ENCODE measurements around the gene ASB4.

The ASB4 gene

GRCh38 chr7:95527033-95527775, 41.5 kb downstream of the ASB4 start:
- TF ChIP-seq CTCF (IDR thresholded peaks at IDR 0.05; ENCODE audit: insufficient read depth, missing control alignments): peak; percentile 94
- peak; percentile 29 for DNase-seq (ENCODE audit: insufficient read length, low spot score)
- peak; percentile 84 for FAIRE-seq

DNA sequence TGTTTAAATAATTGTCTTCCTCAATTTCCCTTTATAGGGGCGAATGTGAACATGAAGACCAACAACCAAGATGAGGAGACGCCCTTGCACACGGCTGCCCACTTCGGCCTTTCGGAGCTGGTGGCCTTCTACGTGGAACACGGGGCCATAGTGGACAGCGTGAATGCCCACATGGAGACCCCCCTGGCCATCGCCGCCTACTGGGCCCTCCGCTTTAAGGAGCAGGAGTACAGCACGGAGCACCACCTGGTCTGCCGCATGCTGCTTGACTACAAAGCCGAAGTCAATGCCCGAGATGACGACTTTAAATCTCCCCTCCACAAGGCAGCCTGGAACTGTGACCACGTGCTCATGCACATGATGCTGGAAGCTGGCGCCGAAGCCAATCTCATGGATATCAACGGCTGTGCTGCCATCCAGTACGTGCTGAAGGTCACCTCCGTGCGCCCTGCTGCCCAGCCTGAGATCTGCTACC, 42.1 kb downstream of the ASB4 start:
- TF ChIP-seq CTCF (IDR thresholded peaks at IDR 0.05; ENCODE audit: insufficient read depth, missing control alignments): no peak
- DNase-seq (ENCODE audit: insufficient read length, low spot score) (no peak), FAIRE-seq (no peak)

DNA sequence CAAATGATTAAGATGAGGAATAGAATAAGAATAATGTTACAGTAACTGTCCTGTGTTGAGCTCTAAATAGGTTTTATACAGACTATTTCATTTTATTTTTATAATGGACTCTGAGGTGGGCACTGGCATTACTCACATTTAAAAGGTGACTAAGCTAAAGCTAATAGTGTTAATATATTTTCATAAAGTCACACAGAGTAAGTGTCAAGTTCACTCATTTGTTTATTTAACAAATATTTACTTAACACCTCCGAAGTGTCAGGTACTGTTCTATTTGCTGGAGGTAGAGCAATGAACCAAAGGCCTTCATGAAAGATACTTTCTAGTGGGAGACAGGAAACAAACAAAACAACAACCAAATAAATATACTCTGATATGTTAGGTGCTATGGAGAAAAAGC, 44.0 kb downstream of the ASB4 start:
- FAIRE-seq (no peak), DNase-seq (ENCODE audit: insufficient read length, low spot score) (no peak)
- no peak for TF ChIP-seq CTCF (IDR thresholded peaks at IDR 0.05; ENCODE audit: insufficient read depth, missing control alignments)

- DNase-seq (ENCODE audit: insufficient read length, low spot score) (no peak), FAIRE-seq (no peak)
- no peak for TF ChIP-seq CTCF (IDR thresholded peaks at IDR 0.05; ENCODE audit: insufficient read depth, missing control alignments)
Observed at GRCh38 chr7:95530881-95531280, 45.1 kb downstream of the ASB4 start.

DNA sequence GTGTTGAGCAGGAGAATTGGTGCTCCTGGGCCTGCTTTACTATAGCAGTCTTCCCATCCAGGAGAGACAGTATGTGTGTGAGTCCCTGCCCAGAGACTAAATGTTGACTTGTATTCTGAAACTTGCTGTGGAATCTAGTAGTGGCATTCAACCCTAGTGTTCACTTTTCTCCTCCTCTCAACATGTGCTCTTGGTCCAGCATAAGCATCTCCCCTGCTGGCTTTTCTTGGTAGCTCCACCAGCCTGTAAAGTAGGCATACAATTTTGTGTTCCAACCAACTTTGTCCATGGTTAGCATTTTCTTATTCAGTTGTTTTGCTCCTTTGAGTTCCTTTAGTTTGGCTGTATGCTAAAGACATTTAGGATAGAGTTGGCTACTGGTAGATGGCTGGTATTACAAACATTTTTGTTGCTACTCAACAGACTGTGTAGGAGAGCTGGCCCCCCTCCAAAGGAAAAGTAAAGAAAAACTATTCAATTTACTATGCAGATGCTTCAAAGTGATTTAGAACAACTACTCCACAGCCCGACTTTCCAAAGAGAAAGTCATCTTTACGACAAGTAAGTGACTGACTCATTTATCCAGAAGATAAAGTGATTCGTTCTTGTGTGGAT, 46.0 kb downstream of the ASB4 start:
- DNase-seq (ENCODE audit: insufficient read length, low spot score) (no peak), FAIRE-seq (no peak)
- TF ChIP-seq CTCF (IDR thresholded peaks at IDR 0.05; ENCODE audit: insufficient read depth, missing control alignments): no peak

- no peak for TF ChIP-seq CTCF (IDR thresholded peaks at IDR 0.05; ENCODE audit: insufficient read depth, missing control alignments)
- FAIRE-seq (no peak), DNase-seq (ENCODE audit: insufficient read length, low spot score) (no peak)
Observed at GRCh38 chr7:95534796-95535195, 49.1 kb downstream of the ASB4 start.

- TF ChIP-seq CTCF (IDR thresholded peaks at IDR 0.05; ENCODE audit: insufficient read depth, missing control alignments): no peak
- FAIRE-seq (no peak), DNase-seq (ENCODE audit: insufficient read length, low spot score) (no peak)
Observed at GRCh38 chr7:95535662-95536061, 49.9 kb downstream of the ASB4 start.

Measured in D721Med (cell line).